Measurements from ENCODE around the gene RELN.

Gene RELN

DNA sequence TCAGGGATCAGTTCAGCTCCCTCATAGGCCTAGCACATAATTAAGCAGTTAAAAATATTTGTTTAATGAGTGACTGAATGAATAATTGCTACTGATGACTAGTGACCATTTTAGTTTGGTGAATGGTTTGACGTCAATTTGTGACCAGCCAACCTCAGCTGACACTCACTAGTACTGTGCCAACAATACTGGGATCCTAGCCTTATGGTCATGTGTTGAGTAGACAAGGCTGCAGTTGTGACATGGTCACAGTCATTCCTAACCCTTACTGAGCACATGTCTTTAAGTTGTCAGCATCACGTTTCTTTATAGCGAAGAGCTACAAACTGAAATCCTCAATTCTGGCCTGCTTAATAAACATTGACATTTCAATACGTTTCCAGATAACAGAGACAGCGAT, 456.5 kb downstream of the RELN start:
- no peak overlapping the region for H3K4me3 ChIP-seq (ENCODE audit: low read length)
- TF ChIP-seq, protein P1, sequence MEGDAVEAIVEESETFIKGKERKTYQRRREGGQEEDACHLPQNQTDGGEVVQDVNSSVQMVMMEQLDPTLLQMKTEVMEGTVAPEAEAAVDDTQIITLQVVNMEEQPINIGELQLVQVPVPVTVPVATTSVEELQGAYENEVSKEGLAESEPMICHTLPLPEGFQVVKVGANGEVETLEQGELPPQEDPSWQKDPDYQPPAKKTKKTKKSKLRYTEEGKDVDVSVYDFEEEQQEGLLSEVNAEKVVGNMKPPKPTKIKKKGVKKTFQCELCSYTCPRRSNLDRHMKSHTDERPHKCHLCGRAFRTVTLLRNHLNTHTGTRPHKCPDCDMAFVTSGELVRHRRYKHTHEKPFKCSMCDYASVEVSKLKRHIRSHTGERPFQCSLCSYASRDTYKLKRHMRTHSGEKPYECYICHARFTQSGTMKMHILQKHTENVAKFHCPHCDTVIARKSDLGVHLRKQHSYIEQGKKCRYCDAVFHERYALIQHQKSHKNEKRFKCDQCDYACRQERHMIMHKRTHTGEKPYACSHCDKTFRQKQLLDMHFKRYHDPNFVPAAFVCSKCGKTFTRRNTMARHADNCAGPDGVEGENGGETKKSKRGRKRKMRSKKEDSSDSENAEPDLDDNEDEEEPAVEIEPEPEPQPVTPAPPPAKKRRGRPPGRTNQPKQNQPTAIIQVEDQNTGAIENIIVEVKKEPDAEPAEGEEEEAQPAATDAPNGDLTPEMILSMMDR (IDR thresholded peaks at IDR 0.05; ENCODE audit: insufficient read depth, low read depth, low read length, missing control alignments): no peak
- no peak for DNase-seq (ENCODE audit: low read depth)

DNA sequence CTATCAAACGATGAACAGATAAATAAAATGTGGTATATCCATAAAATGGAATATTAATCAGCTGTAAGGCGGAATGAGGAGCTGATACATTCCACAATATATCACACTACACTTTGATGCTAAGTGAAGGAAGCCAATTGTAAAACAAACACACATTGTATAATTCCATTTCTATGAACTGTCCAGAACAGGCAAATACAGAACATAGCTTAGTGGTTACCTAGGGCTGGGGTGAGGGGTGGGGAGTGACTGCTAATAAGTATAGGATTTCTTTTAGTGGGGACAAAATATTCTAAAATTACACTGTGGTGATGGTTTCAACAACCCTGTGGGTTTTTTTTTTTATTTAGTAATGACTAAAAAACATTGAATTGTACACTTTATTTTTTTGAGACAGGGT, 461.3 kb downstream of the RELN start:
- no peak for DNase-seq (ENCODE audit: low read depth)
- TF ChIP-seq, protein P1 (IDR thresholded peaks at IDR 0.05; ENCODE audit: insufficient read depth, low read depth, low read length, missing control alignments): no peak
- H3K4me3 ChIP-seq (ENCODE audit: low read length): no peak overlapping the region

DNA sequence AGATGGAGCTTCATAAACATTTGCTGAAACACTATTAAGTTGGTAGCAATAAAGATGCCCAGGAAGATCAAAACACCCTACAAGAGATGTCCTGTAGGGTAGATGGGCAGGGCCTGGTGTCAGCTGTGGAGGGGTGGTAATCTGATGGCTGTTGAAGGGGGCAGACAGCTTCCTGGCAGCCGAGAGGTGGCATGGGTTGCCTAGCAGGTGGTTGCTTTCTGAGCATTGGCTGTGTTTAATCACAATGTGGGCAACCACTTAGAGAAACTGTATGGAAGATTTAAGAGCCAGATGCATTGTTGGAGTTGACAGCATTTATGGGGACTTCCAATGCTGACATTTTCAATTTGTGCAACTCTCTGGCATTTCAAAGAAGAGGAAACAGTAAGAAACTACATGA, 463.5 kb downstream of the RELN start:
- no peak for DNase-seq (ENCODE audit: low read depth)
- no peak overlapping the region for H3K4me3 ChIP-seq (ENCODE audit: low read length)
- TF ChIP-seq, protein P1 (IDR thresholded peaks at IDR 0.05; ENCODE audit: insufficient read depth, low read depth, low read length, missing control alignments): no peak

DNA sequence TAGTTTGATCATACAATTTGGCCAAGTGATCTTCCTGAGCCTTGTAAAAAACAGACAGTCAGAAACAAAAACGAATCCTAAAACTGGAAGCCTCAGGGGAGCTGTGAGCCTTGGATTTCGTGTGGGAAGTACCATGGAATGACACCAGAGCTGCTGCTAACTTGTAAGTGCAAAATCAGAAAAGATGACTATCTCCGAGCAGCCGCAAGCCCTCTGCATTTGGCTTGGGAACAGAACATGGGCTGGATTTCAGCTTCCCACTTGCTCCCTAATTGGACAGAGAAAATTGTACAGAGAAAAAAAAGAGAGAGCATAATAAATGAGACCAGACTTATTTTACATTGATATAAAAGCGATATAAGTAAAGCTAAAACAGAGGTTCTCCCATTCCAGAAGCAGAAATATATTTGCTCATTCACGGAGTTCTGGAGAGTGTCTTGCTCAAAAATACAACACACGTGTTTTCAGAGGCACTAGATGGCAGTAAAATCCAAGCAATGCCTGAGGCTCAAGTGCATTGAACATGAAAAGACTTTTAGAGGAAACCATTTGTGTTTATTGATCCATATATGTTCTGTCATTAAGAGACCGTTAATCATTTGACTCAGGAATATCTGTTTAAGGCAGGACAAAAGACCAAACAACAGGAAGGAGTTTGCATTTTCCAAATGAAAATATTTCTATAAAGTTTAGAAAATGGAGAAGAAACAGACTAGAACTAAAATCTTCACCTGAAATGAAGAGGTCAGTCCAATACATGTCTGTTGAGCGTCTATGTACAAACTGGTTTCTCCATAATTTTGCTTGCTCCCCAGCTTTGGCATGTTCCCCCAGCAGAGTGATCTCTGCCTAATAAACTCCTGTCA, 465.2 kb downstream of the RELN start:
- peak; percentile 52 for DNase-seq (ENCODE audit: low read depth)

DNA sequence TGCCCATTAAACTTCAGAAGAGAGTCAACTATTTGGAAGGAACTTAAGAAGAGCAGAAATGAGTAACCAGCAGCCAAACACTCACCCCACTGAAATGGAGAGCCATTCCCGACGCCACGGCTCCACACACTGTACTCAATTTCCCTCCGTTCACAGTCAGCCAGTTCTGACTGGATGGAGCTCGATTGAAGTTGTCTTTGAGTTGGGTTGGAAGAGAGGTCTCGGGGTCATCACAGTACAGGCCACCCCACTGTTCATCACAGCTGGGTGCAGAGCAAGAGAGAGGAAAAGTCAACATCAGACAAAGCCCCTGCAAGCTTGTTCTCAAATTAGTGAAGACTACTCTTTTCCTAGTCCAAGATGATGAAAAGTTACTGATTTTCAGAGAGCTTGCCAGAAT, 467.5 kb downstream of the RELN start:
- no peak overlapping the region for H3K4me3 ChIP-seq (ENCODE audit: low read length)
- TF ChIP-seq, protein P1 (IDR thresholded peaks at IDR 0.05; ENCODE audit: insufficient read depth, low read depth, low read length, missing control alignments): no peak
- DNase-seq (ENCODE audit: low read depth): no peak

More for the DNA sequence above, 465.2 kb downstream of the RELN start:
- TF ChIP-seq, protein P1 (IDR thresholded peaks at IDR 0.05; ENCODE audit: insufficient read depth, low read depth, low read length, missing control alignments): peak; percentile 52
- no peak overlapping the region for H3K4me3 ChIP-seq (ENCODE audit: low read length)

DNA sequence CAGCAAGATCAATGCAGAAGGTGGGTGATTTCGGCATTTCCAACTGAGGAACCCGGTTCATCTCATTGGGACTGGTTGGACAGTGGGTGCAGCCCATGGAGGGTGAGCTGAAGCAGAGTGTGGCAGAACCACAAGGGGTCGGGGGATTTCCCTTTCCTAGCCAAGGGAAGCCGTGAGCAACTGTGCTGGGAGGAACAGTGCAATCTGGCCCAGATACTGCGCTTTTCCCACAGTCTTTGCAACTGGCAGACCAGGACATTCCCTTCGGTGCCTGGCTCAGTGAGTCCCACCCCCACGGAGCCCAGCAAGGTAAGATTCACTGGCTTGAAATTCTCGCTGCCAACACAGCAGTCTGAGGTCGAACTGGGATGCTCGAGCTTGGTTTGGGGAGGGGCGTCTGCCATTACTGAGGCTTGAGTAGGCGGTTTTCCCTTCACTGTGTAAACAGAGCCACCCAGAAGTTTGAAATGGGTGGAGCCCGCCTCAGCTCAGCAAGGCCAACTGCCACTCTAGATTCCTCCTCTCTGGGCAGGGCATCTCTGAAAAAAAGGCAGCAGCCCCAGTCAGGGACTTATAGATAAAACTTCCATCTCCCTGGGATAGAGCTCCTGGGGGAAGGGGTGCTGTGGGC, 484.8 kb downstream of the RELN start:
- DNase-seq (ENCODE audit: low read depth): no peak
- no peak overlapping the region for H3K4me3 ChIP-seq (ENCODE audit: low read length)

More for the DNA sequence above, 484.8 kb downstream of the RELN start:
- TF ChIP-seq, protein P1 (IDR thresholded peaks at IDR 0.05; ENCODE audit: insufficient read depth, low read depth, low read length, missing control alignments): no peak

Data from epithelial cell of esophagus (primary cell).